ENCODE data around the gene ZNF507. TPM values are rescaled to one million over a fixed set of nuclear protein-coding genes. Genes with fewer than 3 reads are reported as not detected.

ZNF507 gene
- total and polyA plus RNA-seq, 12 donors, result 4.3 to 23.2 (median 14.7) TPM

DNA sequence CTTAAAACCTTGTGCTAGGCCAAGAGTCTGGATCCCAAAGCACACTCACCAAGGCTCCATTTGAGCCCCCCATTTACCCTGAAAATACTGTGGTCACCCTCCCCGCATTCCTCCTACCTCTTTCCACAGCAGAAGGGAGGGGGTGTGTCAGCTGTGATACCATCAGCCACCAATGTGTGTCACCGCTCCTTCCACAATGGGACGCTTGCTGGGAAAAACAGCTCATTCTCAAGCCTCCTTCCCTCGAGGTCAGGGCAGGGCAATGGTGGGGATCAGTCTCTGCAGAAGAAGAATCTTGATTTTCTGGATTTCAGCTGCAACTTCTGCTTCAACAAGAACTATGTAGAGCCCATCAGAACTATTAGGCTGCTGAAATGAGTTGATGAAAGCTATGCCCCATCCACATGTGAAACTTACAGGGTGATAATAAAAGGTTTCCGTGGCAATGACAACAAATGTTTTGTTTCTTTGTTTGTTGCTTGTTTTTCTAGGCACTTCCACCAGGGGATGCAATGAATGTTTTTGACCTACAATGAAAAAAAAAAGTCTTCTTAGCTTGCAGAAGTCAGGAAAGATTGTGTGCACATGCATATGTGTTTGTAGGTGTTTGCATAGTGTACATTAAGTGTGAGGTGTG lies 26.4 kb upstream of the ZNF507 start:
- WGBS, 4 donors, result 25 to 31% (median 29%) methylated on average over 5 of the region's 5 CpGs
- no peaks in the 10 kb centered on the region for H3K4me1 ChIP-seq (replicated peaks in 1 of 2)
- DNase-seq, result peak in 6 of 7 donors; percentile 27 to 58 (median 46)
- intact Hi-C loops (cut with DNase I), result no loop called here
- peak in 5 of 6 experiments; percentile 17 to 31 (median 20) for TF ChIP-seq CTCF (IDR thresholded peaks at IDR 0.05)
- TF ChIP-seq POLR2A (IDR thresholded peaks at IDR 0.05), result no peak
- no peaks in the 10 kb centered on the region for H3K36me3 ChIP-seq (replicated peaks in 1 of 2)
- H3K4me3 ChIP-seq, result no peak overlapping the region
- H3K27ac ChIP-seq, result no peak overlapping the region
- peaks cover 5% of the 10 kb centered on the region for H3K27me3 ChIP-seq
- H3K9me3 ChIP-seq (replicated peaks in 1 of 3), result no peaks in the 10 kb centered on the region

DNA sequence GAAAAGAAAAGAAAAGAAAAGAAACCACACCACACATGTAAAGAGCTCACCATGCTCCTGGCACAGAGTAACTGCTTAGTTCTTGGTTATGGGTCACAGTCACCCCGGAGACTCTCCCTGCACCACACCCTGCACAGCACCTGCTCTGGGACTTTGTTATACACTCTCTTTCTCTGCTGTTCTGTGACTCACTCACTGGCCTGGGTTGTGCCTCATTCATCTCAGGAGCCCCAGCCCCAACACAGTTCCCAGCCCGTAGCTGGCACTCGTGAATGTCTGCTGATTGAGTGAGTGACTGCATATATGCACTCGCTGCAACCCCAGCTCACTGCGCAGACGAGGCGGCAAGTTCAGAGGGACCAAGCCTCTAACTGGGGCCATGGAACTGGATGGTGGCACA lies 22.9 kb upstream of the ZNF507 start:
- H3K27me3 ChIP-seq, result peaks cover 5% of the 10 kb centered on the region
- DNase-seq, result no peak
- TF ChIP-seq POLR2A (IDR thresholded peaks at IDR 0.05), result no peak
- TF ChIP-seq CTCF (IDR thresholded peaks at IDR 0.05), result no peak
- intact Hi-C loops (cut with DNase I), result no loop called here
- H3K9me3 ChIP-seq (replicated peaks in 1 of 3), result no peaks in the 10 kb centered on the region
- H3K4me3 ChIP-seq, result no peak overlapping the region
- 50 to 95% (median 85%) methylated on average over 1 to 7 of the region's 7 CpGs for WGBS, 4 donors
- H3K4me1 ChIP-seq (replicated peaks in 1 of 2), result peaks cover 0 to 4% of the 10 kb centered on the region in 2 donors
- H3K27ac ChIP-seq, result no peak overlapping the region
- no peaks in the 10 kb centered on the region for H3K36me3 ChIP-seq (replicated peaks in 1 of 2)

GRCh38 chr19:32324631-32325285 lies 20.7 kb upstream of the ZNF507 start:
- 29 to 35% (median 35%) methylated on average over 10 of the region's 10 CpGs for WGBS, 4 donors
- Histone ChIP-seq H3K27ac (no peak overlapping the region), H3K9me3 (replicated peaks in 1 of 3) (no peaks in the 10 kb centered on the region), H3K4me1 (replicated peaks in 1 of 2) (peaks cover 0 to 4% of the 10 kb centered on the region in 2 donors), H3K27me3 (peaks cover 5% of the 10 kb centered on the region), H3K36me3 (replicated peaks in 1 of 2) (no peaks in the 10 kb centered on the region), H3K4me3 (no peak overlapping the region)
- TF ChIP-seq CTCF (IDR thresholded peaks at IDR 0.05), result no peak
- TF ChIP-seq POLR2A (IDR thresholded peaks at IDR 0.05), result no peak
- DNase-seq, result peak in 1 of 7 donors; percentile 13
- intact Hi-C loops (cut with DNase I), result no loop called here

GRCh38 chr19:32330213-32330857 lies 15.1 kb upstream of the ZNF507 start:
- H3K4me1 ChIP-seq (replicated peaks in 1 of 2), result no peaks in the 10 kb centered on the region
- 48 to 61% (median 54%) methylated on average over 14 to 17 of the region's 17 CpGs for WGBS, 4 donors
- H3K27me3 ChIP-seq, result peaks cover 11% of the 10 kb centered on the region
- TF ChIP-seq POLR2A (IDR thresholded peaks at IDR 0.05) (no peak), CTCF (IDR thresholded peaks at IDR 0.05) (no peak)
- no peaks in the 10 kb centered on the region for H3K36me3 ChIP-seq (replicated peaks in 1 of 2)
- intact Hi-C loops (cut with DNase I), result no loop called here
- H3K9me3 ChIP-seq (replicated peaks in 1 of 3), result no peaks in the 10 kb centered on the region
- H3K4me3 ChIP-seq, result no peak overlapping the region
- peak in 2 of 7 donors; percentile 11 to 62 for DNase-seq
- H3K27ac ChIP-seq, result no peak overlapping the region
